ENCODE results near the gene TBC1D1. TPM values are rescaled to one million over a fixed set of nuclear protein-coding genes. Genes with fewer than 3 reads are reported as not detected.

Gene TBC1D1
- total RNA-seq, 2 donors from 2014 or later: 139 to 220 TPM

GRCh38 chr4:38117591-38117990 is 226.7 kb downstream of the TBC1D1 start:
- H3K4me1 ChIP-seq: peaks cover 0 to 32% of the 10 kb centered on the region in 2 donors
- no peak overlapping the region for H3K27ac ChIP-seq
- no peaks in the 10 kb centered on the region for H3K27me3 ChIP-seq
- no peak for DNase-seq (ENCODE audit: low spot score)
- no peaks in the 10 kb centered on the region for H3K9me3 ChIP-seq
- peaks cover 72% of the 10 kb centered on the region for H3K36me3 ChIP-seq
- no peak for TF ChIP-seq CTCF (IDR thresholded peaks at IDR 0.05)
- no peak overlapping the region for H3K4me3 ChIP-seq

GRCh38 chr4:38119668-38120385 is 228.9 kb downstream of the TBC1D1 start:
- Histone ChIP-seq H3K4me3 (no peak overlapping the region), H3K36me3 (peaks cover 86% of the 10 kb centered on the region), H3K4me1 (peaks cover 0 to 9% of the 10 kb centered on the region in 2 donors), H3K27ac (no peak overlapping the region), H3K27me3 (no peaks in the 10 kb centered on the region), H3K9me3 (no peaks in the 10 kb centered on the region)
- no peak for TF ChIP-seq CTCF (IDR thresholded peaks at IDR 0.05)
- DNase-seq (ENCODE audit: low spot score): no peak

GRCh38 chr4:38120772-38121171 is 229.9 kb downstream of the TBC1D1 start:
- Histone ChIP-seq H3K4me3 (no peak overlapping the region), H3K27ac (no peak overlapping the region), H3K36me3 (peaks cover 89% of the 10 kb centered on the region), H3K9me3 (no peaks in the 10 kb centered on the region), H3K4me1 (peaks cover 0 to 9% of the 10 kb centered on the region in 2 donors), H3K27me3 (no peaks in the 10 kb centered on the region)
- DNase-seq (ENCODE audit: low spot score): no peak
- no peak for TF ChIP-seq CTCF (IDR thresholded peaks at IDR 0.05)

GRCh38 chr4:38122060-38122459 is 231.2 kb downstream of the TBC1D1 start:
- no peak for TF ChIP-seq CTCF (IDR thresholded peaks at IDR 0.05)
- Histone ChIP-seq H3K4me3 (no peak overlapping the region), H3K9me3 (no peaks in the 10 kb centered on the region)

GRCh38 chr4:38123555-38123954 is 232.7 kb downstream of the TBC1D1 start:
- Histone ChIP-seq H3K36me3 (peaks cover 65% of the 10 kb centered on the region), H3K9me3 (no peaks in the 10 kb centered on the region)

More at GRCh38 chr4:38122060-38122459, 231.2 kb downstream of the TBC1D1 start:
- no peak for DNase-seq (ENCODE audit: low spot score)
- H3K27me3 ChIP-seq: no peaks in the 10 kb centered on the region
- peaks cover 0 to 9% of the 10 kb centered on the region in 2 donors for H3K4me1 ChIP-seq
- H3K36me3 ChIP-seq: peaks cover 79% of the 10 kb centered on the region
- no peak overlapping the region for H3K27ac ChIP-seq

More at GRCh38 chr4:38123555-38123954, 232.7 kb downstream of the TBC1D1 start:
- peaks cover 0 to 14% of the 10 kb centered on the region in 2 donors for H3K4me1 ChIP-seq
- H3K4me3 ChIP-seq: no peak overlapping the region
- no peak overlapping the region for H3K27ac ChIP-seq
- DNase-seq (ENCODE audit: low spot score): no peak
- TF ChIP-seq CTCF (IDR thresholded peaks at IDR 0.05): no peak
- no peaks in the 10 kb centered on the region for H3K27me3 ChIP-seq
